Type B pancreatic cell (in vitro differentiated cells): ENCODE measurements around the gene SRD5A1. TPM values are rescaled to one million over a fixed set of nuclear protein-coding genes. Genes with fewer than 3 reads are reported as not detected.

Experiments
- DNase-seq: peaks from one replicate; pipeline ENCODE4 v3.0.0; 2021; ENCODE audit warnings: mixed read lengths; ENCODE audit not compliant: unreplicated experiment; ENCODE audit errors: extremely low spot score
- H3K27ac Mint-ChIP-seq: 2 replicates; pipeline ENCODE4 v1.8.0; 2021; ENCODE audit warnings: mild to moderate bottlenecking, mixed read lengths
- H3K27me3 Mint-ChIP-seq: 2 replicates; pipeline ENCODE4 v1.8.0; 2021; ENCODE audit warnings: mixed read lengths
- H3K36me3 Mint-ChIP-seq: 2 replicates; pipeline ENCODE4 v1.8.0; 2021; ENCODE audit warnings: mixed read lengths
- H3K4me1 Mint-ChIP-seq: one replicate; pipeline ENCODE4 v1.8.0; 2021; ENCODE audit warnings: mixed read lengths; ENCODE audit not compliant: unreplicated experiment
- H3K4me3 Mint-ChIP-seq: 2 replicates; pipeline ENCODE4 v1.8.0; 2021; ENCODE audit warnings: mild to moderate bottlenecking, mixed read lengths
- H3K9me3 Mint-ChIP-seq: 2 replicates; pipeline ENCODE4 v1.8.0; 2021; ENCODE audit warnings: mixed read lengths
- CTCF ChIP-seq: fragments of 200-600 bp; sonication (generic); conservative IDR thresholded peaks from 2 replicates; pipeline ENCODE4 v1.5.0; 2021; ENCODE audit warnings: antibody characterized with exemption, mild to moderate bottlenecking
- total RNA-seq: library from RNA; stranded (reverse); gene quantifications from 2 replicates; pipeline ENCODE4 v1.2.1, GENCODE V29; 2021; ENCODE audit warnings: low replicate concordance

SRD5A1 gene
- total RNA-seq, 1 donor from 2014 or later = 23.1 TPM

GRCh38 chr5:6604341-6604740, 28.9 kb upstream of the SRD5A1 start:
- Mint-ChIP-seq H3K36me3 (peaks cover 26% of the 10 kb centered on the region), H3K4me3 (no peak overlapping the region), H3K9me3 (no peaks in the 10 kb centered on the region), H3K4me1 (no peaks in the 10 kb centered on the region), H3K27ac (no peak overlapping the region), H3K27me3 (no peaks in the 10 kb centered on the region)
- no peak for DNase-seq
- no peak for TF ChIP-seq CTCF

GRCh38 chr5:6604946-6605345, 28.3 kb upstream of the SRD5A1 start:
- Mint-ChIP-seq H3K4me3 (no peak overlapping the region), H3K27me3 (no peaks in the 10 kb centered on the region), H3K9me3 (no peaks in the 10 kb centered on the region), H3K36me3 (peaks cover 26% of the 10 kb centered on the region), H3K4me1 (no peaks in the 10 kb centered on the region), H3K27ac (no peak overlapping the region)
- TF ChIP-seq CTCF = no peak
- DNase-seq = no peak

GRCh38 chr5:6606884-6607558, 26.2 kb upstream of the SRD5A1 start:
- no peaks in the 10 kb centered on the region for H3K9me3 Mint-ChIP-seq
- H3K4me1 Mint-ChIP-seq = no peaks in the 10 kb centered on the region
- no peak overlapping the region for H3K4me3 Mint-ChIP-seq
- H3K27me3 Mint-ChIP-seq = no peaks in the 10 kb centered on the region
- H3K36me3 Mint-ChIP-seq = peaks cover 13% of the 10 kb centered on the region
- no peak overlapping the region for H3K27ac Mint-ChIP-seq
- no peak for TF ChIP-seq CTCF
- DNase-seq = no peak

- H3K27me3 Mint-ChIP-seq = no peaks in the 10 kb centered on the region
- H3K9me3 Mint-ChIP-seq = no peaks in the 10 kb centered on the region
- no peak for TF ChIP-seq CTCF
- H3K4me3 Mint-ChIP-seq = no peak overlapping the region
- no peak overlapping the region for H3K27ac Mint-ChIP-seq
- H3K36me3 Mint-ChIP-seq = peaks cover 10% of the 10 kb centered on the region
- H3K4me1 Mint-ChIP-seq = no peaks in the 10 kb centered on the region
- DNase-seq = no peak
These were observed 25.7 kb upstream of the SRD5A1 start for GRCh38 chr5:6607559-6607936.

GRCh38 chr5:6608016-6608415, 25.2 kb upstream of the SRD5A1 start:
- H3K27ac Mint-ChIP-seq = no peak overlapping the region
- H3K36me3 Mint-ChIP-seq = peaks cover 13% of the 10 kb centered on the region
- no peaks in the 10 kb centered on the region for H3K27me3 Mint-ChIP-seq
- DNase-seq = no peak
- no peaks in the 10 kb centered on the region for H3K9me3 Mint-ChIP-seq
- H3K4me1 Mint-ChIP-seq = no peaks in the 10 kb centered on the region
- no peak for TF ChIP-seq CTCF
- H3K4me3 Mint-ChIP-seq = no peak overlapping the region
